ENCODE results near the gene SNX5.
A peak's percentile ranks its signal among the peaks of the same experiment; 100 is the strongest.

Gene SNX5

DNA sequence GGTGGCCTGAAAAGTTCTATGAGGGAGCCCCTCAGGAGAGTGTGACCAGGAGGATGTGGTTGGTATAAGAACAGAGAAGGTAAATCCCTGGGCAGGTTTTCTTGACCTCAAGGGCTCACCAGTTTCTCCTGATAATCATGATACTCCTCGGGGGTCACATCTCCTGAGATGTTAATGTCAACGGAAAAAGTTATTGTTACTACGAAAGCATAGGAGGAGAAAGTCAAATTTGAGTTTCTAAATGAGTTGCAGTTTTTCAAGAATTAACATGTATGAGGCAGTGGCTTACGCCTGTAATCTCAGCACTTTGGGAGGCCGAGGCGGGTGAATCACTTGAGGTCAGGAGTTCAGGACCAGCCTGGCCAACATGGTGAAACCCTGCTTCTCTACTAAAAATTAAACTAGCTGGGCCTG, 23.6 kb upstream of the SNX5 start:
- H3K27ac ChIP-seq (ENCODE audit: low read depth, low read length, severe bottlenecking): no peak overlapping the region
- no peak overlapping the region for H3K4me3 ChIP-seq (ENCODE audit: extremely low read depth, insufficient read depth, low read length, poor library complexity, severe bottlenecking)
- no peaks in the 10 kb centered on the region for H3K9me3 ChIP-seq (ENCODE audit: control insufficient read depth, low read length)
- H3K36me3 ChIP-seq (ENCODE audit: control insufficient read depth, insufficient read depth, low read length): peaks cover 40% of the 10 kb centered on the region
- H3K4me1 ChIP-seq (ENCODE audit: control insufficient read depth, insufficient read depth, low read length, poor library complexity, severe bottlenecking): no peaks in the 10 kb centered on the region
- 95% methylated on average over 4 to 6 of the region's 6 CpGs for WGBS, 2 experiments (ENCODE audit: insufficient coverage in 2 of 2)

DNA sequence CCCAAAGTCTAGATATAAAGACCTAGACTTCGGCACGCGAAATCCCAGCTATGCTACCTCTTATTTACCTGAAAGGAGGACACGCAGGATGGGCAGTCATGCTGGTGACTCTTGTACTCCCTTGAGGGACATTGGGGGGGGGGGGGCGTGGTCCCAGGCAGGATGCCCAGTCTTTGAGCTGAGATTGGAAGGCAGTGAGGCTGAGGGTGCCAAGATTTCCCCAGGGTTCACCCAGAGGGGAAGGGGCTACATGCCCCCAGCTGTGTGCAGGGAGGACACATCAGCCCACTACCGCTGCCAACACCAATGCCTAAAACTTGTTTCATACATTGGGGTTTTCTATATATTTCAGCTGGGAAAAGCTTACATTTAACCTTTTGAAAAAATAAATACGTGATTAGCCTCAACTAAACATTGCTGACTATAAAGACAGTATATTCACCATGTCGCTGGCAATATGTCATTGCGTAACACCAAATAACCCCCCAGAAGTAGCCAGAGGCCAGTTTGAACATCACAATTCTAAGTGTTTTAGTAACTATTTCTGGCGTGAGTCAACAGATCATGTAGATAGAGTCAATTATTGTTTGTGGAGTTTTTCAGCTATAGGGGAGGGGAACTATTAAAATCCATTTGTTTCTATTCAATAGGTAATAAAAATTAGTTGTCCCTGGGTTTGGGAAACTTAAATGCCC, 21.8 kb upstream of the SNX5 start:
- H3K4me1 ChIP-seq (ENCODE audit: control insufficient read depth, insufficient read depth, low read length, poor library complexity, severe bottlenecking): no peaks in the 10 kb centered on the region
- H3K27ac ChIP-seq (ENCODE audit: low read depth, low read length, severe bottlenecking): no peak overlapping the region
- WGBS, 2 experiments (ENCODE audit: insufficient coverage in 2 of 2): 100% methylated on average over 2 of the region's 10 CpGs; no CpG with 5 or more reads in 1 of the 2 experiments
- no peaks in the 10 kb centered on the region for H3K9me3 ChIP-seq (ENCODE audit: control insufficient read depth, low read length)
- H3K4me3 ChIP-seq (ENCODE audit: extremely low read depth, insufficient read depth, low read length, poor library complexity, severe bottlenecking): no peak overlapping the region
- peaks cover 52% of the 10 kb centered on the region for H3K36me3 ChIP-seq (ENCODE audit: control insufficient read depth, insufficient read depth, low read length)

DNA sequence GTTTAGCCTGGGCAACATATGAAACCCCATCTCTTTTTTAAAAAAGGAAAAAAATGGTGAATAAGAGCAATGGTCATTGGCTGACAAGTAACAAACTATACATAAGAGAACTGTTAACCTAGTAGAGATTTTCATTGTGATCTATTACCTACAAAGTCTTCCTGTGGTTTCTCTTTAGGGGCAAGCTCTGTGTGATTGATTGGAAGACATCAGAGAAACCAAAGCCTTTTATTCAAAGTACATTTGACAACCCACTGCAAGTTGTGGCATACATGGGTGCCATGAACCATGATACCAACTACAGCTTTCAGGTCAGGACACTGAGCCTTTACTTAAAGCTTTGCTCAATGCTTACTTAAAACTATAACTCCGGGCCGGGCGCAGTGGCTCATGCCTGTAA, 19.4 kb upstream of the SNX5 start:
- H3K4me1 ChIP-seq (ENCODE audit: control insufficient read depth, insufficient read depth, low read length, poor library complexity, severe bottlenecking): no peaks in the 10 kb centered on the region
- H3K27ac ChIP-seq (ENCODE audit: low read depth, low read length, severe bottlenecking): no peak overlapping the region
- no peaks in the 10 kb centered on the region for H3K9me3 ChIP-seq (ENCODE audit: control insufficient read depth, low read length)
- H3K4me3 ChIP-seq (ENCODE audit: extremely low read depth, insufficient read depth, low read length, poor library complexity, severe bottlenecking): no peak overlapping the region
- 72 to 96% methylated on average over 3 of the region's 3 CpGs for WGBS, 2 experiments (ENCODE audit: insufficient coverage in 2 of 2)
- H3K36me3 ChIP-seq (ENCODE audit: control insufficient read depth, insufficient read depth, low read length): peaks cover 64% of the 10 kb centered on the region

DNA sequence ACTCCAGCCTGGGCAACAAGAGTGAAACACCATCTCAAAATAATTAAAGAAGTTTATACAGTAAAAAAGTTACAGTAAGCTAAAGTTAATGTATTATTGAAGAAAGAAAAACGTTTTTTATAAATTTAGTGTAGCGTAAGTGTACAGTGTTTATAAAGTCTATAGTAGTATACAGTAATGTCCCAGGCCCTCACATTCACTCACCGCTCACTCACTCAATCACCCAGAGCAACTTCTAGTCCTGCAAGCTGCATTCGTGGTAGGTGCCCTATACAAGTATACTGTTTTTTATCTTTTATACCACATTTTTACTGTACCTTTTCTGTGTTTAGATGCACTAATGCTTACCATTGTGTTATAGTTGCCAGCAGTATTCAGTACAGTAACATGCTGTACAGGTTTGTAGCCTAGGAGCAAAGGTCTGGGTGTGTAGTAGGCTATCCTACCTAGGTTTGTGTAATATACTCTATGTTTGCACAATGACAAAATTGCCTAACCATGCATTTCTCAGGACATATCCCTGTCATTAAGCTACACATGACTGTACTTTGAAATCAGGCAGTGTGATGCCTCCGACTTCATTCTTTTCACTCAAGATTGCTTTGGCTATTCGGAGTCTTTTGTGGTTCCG, 16.9 kb upstream of the SNX5 start:
- Histone ChIP-seq H3K36me3 (ENCODE audit: control insufficient read depth, insufficient read depth, low read length) (peaks cover 57% of the 10 kb centered on the region), H3K9me3 (ENCODE audit: control insufficient read depth, low read length) (no peaks in the 10 kb centered on the region), H3K4me3 (ENCODE audit: extremely low read depth, insufficient read depth, low read length, poor library complexity, severe bottlenecking) (no peak overlapping the region), H3K27ac (ENCODE audit: low read depth, low read length, severe bottlenecking) (no peak overlapping the region), H3K4me1 (ENCODE audit: control insufficient read depth, insufficient read depth, low read length, poor library complexity, severe bottlenecking) (no peaks in the 10 kb centered on the region)
- 90 to 100% methylated on average over 2 to 3 of the region's 7 CpGs for WGBS, 2 experiments (ENCODE audit: insufficient coverage in 2 of 2)

DNA sequence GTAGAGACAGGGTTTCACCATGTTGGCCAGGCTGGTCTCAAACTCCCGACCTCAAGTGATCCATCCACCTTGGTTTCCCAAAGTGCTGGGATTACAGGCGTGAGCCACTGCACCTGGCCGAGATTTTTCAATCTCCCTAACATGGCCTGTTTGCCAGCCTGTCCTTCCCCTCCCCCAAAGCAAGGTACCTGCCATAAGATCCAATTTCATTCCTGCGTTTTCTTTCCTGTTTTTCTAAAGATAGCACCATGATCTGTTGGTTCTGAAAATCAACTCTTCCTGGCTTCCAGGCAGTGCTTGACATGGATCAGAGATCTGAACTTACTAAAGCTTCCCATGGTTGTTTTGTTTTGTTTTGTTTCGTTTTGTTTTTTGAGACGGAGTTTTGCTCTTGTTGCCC, 7.7 kb upstream of the SNX5 start:
- 97 to 100% methylated on average over 6 of the region's 6 CpGs for WGBS, 2 experiments (ENCODE audit: insufficient coverage in 2 of 2)
- Histone ChIP-seq H3K27ac (ENCODE audit: low read depth, low read length, severe bottlenecking) (no peak overlapping the region), H3K36me3 (ENCODE audit: control insufficient read depth, insufficient read depth, low read length) (peaks cover 62% of the 10 kb centered on the region), H3K4me3 (ENCODE audit: extremely low read depth, insufficient read depth, low read length, poor library complexity, severe bottlenecking) (no peak overlapping the region), H3K4me1 (ENCODE audit: control insufficient read depth, insufficient read depth, low read length, poor library complexity, severe bottlenecking) (no peaks in the 10 kb centered on the region), H3K9me3 (ENCODE audit: control insufficient read depth, low read length) (no peaks in the 10 kb centered on the region)

DNA sequence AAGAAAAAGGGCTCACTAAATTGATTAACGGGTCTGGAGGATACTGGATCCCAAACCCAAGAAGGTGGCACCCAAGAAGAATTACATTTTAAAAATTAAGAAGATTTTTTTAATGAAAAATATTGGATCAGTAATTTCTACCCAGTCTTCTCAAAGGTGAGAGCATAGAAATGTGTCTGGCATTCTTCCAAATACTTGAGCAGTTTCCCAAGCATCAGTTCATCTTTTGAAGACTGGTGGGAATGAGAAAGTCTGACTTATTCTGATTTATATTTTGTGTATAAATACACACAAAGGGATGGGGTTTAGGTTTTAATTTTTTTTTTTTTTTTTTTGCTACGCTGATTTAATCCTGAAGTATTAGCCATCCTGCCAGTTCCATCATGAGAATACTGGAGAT, 3.5 kb upstream of the SNX5 start:
- peak overlapping the region; percentile 92 for H3K4me3 ChIP-seq (ENCODE audit: extremely low read depth, insufficient read depth, low read length, poor library complexity, severe bottlenecking)
- no CpG with 5 or more reads among the region's 2 CpGs for WGBS, 2 experiments (ENCODE audit: insufficient coverage in 2 of 2)
- H3K4me1 ChIP-seq (ENCODE audit: control insufficient read depth, insufficient read depth, low read length, poor library complexity, severe bottlenecking): no peaks in the 10 kb centered on the region
- no peaks in the 10 kb centered on the region for H3K9me3 ChIP-seq (ENCODE audit: control insufficient read depth, low read length)
- no peak overlapping the region for H3K27ac ChIP-seq (ENCODE audit: low read depth, low read length, severe bottlenecking)
- H3K36me3 ChIP-seq (ENCODE audit: control insufficient read depth, insufficient read depth, low read length): peaks cover 28% of the 10 kb centered on the region

- peak overlapping the region; percentile 92 for H3K4me3 ChIP-seq (ENCODE audit: extremely low read depth, insufficient read depth, low read length, poor library complexity, severe bottlenecking)
- no peaks in the 10 kb centered on the region for H3K9me3 ChIP-seq (ENCODE audit: control insufficient read depth, low read length)
- H3K4me1 ChIP-seq (ENCODE audit: control insufficient read depth, insufficient read depth, low read length, poor library complexity, severe bottlenecking): no peaks in the 10 kb centered on the region
- peaks cover 27% of the 10 kb centered on the region for H3K36me3 ChIP-seq (ENCODE audit: control insufficient read depth, insufficient read depth, low read length)
- WGBS, 2 experiments (ENCODE audit: insufficient coverage in 2 of 2): 7 to 19% methylated on average over 5 to 6 of the region's 7 CpGs
- H3K27ac ChIP-seq (ENCODE audit: low read depth, low read length, severe bottlenecking): peak overlapping the region; percentile 52
Measured at GRCh38 chr20:17971300-17972013, 2.9 kb upstream of the SNX5 start.

DNA sequence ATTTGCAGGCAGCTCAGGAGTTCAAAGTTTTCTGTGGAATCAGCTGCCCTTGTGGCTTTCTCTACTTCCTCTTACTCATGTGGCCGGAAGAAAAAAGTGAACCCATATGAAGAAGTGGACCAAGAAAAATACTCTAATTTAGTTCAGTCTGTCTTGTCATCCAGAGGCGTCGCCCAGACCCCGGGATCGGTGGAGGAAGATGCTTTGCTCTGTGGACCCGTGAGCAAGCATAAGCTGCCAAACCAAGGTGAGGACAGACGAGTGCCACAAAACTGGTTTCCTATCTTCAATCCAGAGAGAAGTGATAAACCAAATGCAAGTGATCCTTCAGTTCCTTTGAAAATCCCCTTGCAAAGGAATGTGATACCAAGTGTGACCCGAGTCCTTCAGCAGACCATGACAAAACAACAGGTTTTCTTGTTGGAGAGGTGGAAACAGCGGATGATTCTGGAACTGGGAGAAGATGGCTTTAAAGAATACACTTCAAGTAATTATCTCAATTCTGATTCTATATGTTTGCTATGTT, 1.4 kb upstream of the SNX5 start:
- H3K36me3 ChIP-seq (ENCODE audit: control insufficient read depth, insufficient read depth, low read length): peaks cover 23% of the 10 kb centered on the region
- peaks cover 6% of the 10 kb centered on the region for H3K4me1 ChIP-seq (ENCODE audit: control insufficient read depth, insufficient read depth, low read length, poor library complexity, severe bottlenecking)
- no peaks in the 10 kb centered on the region for H3K9me3 ChIP-seq (ENCODE audit: control insufficient read depth, low read length)
- H3K4me3 ChIP-seq (ENCODE audit: extremely low read depth, insufficient read depth, low read length, poor library complexity, severe bottlenecking): peak overlapping the region; percentile 92
- WGBS, 2 experiments (ENCODE audit: insufficient coverage in 2 of 2): 3 to 11% methylated on average over 7 of the region's 9 CpGs
- H3K27ac ChIP-seq (ENCODE audit: low read depth, low read length, severe bottlenecking): peak overlapping the region; percentile 99

- 0% methylated on average over 16 to 27 of the region's 28 CpGs for WGBS, 2 experiments (ENCODE audit: insufficient coverage in 2 of 2)
- peaks cover 26% of the 10 kb centered on the region for H3K36me3 ChIP-seq (ENCODE audit: control insufficient read depth, insufficient read depth, low read length)
- H3K27ac ChIP-seq (ENCODE audit: low read depth, low read length, severe bottlenecking): peak overlapping the region; percentile 99
- no peaks in the 10 kb centered on the region for H3K9me3 ChIP-seq (ENCODE audit: control insufficient read depth, low read length)
- H3K4me1 ChIP-seq (ENCODE audit: control insufficient read depth, insufficient read depth, low read length, poor library complexity, severe bottlenecking): peaks cover 11% of the 10 kb centered on the region
- peak overlapping the region; percentile 92 for H3K4me3 ChIP-seq (ENCODE audit: extremely low read depth, insufficient read depth, low read length, poor library complexity, severe bottlenecking)
Measured at GRCh38 chr20:17969278-17969883, 787 bp upstream of the SNX5 start.

DNA sequence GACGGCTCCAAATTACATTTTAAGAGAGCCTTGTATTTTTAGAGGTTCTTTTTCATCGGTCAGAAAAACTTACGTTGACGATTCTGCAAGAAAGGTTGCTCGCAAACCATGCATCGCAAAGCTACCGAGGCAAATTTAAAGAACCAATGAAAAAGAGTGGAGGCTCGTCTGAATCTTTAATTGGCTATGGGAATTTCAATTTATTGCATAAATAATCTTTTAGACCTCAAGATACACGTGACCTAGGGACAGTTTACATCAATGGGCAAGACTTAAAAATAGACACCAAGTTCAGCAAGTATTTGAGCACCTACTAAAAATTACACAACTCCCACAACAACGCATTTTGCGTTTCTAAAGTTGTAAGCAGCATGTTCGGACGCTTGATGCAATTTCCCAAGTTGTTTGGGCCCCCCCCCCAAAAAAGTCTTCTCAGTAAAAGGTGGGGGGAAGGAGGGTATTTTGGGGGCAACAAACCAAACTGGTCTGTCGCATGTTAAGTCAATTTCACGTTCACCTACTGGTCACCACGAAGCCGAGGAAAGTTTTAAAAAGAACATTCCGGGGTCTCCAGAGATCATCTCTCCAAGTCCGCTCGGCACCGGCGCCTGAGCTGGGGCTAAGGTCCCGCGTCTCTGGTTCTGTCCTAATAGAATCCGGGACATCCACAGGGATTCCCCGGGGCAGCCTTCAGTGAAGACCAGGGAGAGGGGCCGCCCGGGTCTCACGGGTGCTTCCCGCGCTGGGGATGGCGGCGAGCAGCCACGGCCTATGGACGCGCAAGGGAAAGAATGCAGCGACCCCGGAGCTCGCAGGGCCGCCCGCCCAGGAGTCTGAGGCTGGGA, 851 bp downstream of the SNX5 start:
- Histone ChIP-seq H3K36me3 (ENCODE audit: control insufficient read depth, insufficient read depth, low read length) (peaks cover 42% of the 10 kb centered on the region), H3K4me3 (ENCODE audit: extremely low read depth, insufficient read depth, low read length, poor library complexity, severe bottlenecking) (peak overlapping the region; percentile 92), H3K4me1 (ENCODE audit: control insufficient read depth, insufficient read depth, low read length, poor library complexity, severe bottlenecking) (peaks cover 25% of the 10 kb centered on the region), H3K9me3 (ENCODE audit: control insufficient read depth, low read length) (no peaks in the 10 kb centered on the region), H3K27ac (ENCODE audit: low read depth, low read length, severe bottlenecking) (peak overlapping the region; percentile 99)
- WGBS, 2 experiments (ENCODE audit: insufficient coverage in 2 of 2): 0% methylated on average over 33 to 36 of the region's 41 CpGs
